Neural progenitor cell (in vitro differentiated cells): ENCODE results near the gene FKBP10.

ENCODE experiments used
- EZH2 ChIP-seq: fragments of 200-600 bp; sonication (generic); IDR thresholded peaks from 2 replicates; pipeline ENCODE4 v1.6.1; 2017; ENCODE audit warnings: antibody characterized with exemption, mild to moderate bottlenecking, moderate library complexity
- TF ChIP-seq, protein P1 (sequence below): fragments of 200-600 bp; sonication (generic); IDR thresholded peaks from 2 replicates; pipeline ENCODE4 v1.5.1; 2017; ENCODE audit warnings: antibody characterized with exemption, mild to moderate bottlenecking

- no peak for TF ChIP-seq EZH2
- TF ChIP-seq, protein P1, sequence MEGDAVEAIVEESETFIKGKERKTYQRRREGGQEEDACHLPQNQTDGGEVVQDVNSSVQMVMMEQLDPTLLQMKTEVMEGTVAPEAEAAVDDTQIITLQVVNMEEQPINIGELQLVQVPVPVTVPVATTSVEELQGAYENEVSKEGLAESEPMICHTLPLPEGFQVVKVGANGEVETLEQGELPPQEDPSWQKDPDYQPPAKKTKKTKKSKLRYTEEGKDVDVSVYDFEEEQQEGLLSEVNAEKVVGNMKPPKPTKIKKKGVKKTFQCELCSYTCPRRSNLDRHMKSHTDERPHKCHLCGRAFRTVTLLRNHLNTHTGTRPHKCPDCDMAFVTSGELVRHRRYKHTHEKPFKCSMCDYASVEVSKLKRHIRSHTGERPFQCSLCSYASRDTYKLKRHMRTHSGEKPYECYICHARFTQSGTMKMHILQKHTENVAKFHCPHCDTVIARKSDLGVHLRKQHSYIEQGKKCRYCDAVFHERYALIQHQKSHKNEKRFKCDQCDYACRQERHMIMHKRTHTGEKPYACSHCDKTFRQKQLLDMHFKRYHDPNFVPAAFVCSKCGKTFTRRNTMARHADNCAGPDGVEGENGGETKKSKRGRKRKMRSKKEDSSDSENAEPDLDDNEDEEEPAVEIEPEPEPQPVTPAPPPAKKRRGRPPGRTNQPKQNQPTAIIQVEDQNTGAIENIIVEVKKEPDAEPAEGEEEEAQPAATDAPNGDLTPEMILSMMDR: no peak
These were observed 18.2 kb upstream of the FKBP10 start for GRCh38 chr17:41794540-41794975.
